Measurements from ENCODE around the gene GFI1B. TPM values are rescaled to one million over a fixed set of nuclear protein-coding genes. Genes with fewer than 3 reads are reported as not detected.
A peak's percentile ranks its signal among the peaks of the same experiment; 100 is the strongest.

GFI1B gene
- total RNA-seq, 1 experiment from 2014 or later = 0.77 TPM

- TF ChIP-seq, protein P1, sequence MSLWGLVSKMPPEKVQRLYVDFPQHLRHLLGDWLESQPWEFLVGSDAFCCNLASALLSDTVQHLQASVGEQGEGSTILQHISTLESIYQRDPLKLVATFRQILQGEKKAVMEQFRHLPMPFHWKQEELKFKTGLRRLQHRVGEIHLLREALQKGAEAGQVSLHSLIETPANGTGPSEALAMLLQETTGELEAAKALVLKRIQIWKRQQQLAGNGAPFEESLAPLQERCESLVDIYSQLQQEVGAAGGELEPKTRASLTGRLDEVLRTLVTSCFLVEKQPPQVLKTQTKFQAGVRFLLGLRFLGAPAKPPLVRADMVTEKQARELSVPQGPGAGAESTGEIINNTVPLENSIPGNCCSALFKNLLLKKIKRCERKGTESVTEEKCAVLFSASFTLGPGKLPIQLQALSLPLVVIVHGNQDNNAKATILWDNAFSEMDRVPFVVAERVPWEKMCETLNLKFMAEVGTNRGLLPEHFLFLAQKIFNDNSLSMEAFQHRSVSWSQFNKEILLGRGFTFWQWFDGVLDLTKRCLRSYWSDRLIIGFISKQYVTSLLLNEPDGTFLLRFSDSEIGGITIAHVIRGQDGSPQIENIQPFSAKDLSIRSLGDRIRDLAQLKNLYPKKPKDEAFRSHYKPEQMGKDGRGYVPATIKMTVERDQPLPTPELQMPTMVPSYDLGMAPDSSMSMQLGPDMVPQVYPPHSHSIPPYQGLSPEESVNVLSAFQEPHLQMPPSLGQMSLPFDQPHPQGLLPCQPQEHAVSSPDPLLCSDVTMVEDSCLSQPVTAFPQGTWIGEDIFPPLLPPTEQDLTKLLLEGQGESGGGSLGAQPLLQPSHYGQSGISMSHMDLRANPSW (CRISPR knock-in tag; conservative IDR thresholded peaks at IDR 0.05; ENCODE audit: low read depth) = no peak
- TF ChIP-seq TEAD1 (CRISPR knock-in tag; IDR thresholded peaks at IDR 0.05) (peak; percentile 66; the same call in 1 of the 2 replicates), NR1H2 (CRISPR knock-in tag; IDR thresholded peaks at IDR 0.05) (no peak), OVOL2 (CRISPR knock-in tag; IDR thresholded peaks at IDR 0.05; ENCODE audit: borderline replicate concordance) (no peak)
- TF ChIP-seq, protein P2, sequence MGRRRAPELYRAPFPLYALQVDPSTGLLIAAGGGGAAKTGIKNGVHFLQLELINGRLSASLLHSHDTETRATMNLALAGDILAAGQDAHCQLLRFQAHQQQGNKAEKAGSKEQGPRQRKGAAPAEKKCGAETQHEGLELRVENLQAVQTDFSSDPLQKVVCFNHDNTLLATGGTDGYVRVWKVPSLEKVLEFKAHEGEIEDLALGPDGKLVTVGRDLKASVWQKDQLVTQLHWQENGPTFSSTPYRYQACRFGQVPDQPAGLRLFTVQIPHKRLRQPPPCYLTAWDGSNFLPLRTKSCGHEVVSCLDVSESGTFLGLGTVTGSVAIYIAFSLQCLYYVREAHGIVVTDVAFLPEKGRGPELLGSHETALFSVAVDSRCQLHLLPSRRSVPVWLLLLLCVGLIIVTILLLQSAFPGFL (CRISPR knock-in tag; IDR thresholded peaks at IDR 0.05; ENCODE audit: borderline replicate concordance) = 0 out of 2 replicates have a peak, but pooled peaks have one; percentile 38
- TF ChIP-seq, protein P3, sequence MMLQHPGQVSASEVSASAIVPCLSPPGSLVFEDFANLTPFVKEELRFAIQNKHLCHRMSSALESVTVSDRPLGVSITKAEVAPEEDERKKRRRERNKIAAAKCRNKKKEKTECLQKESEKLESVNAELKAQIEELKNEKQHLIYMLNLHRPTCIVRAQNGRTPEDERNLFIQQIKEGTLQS (CRISPR knock-in tag; conservative IDR thresholded peaks at IDR 0.05) = no peak
- TF ChIP-seq, protein P4, sequence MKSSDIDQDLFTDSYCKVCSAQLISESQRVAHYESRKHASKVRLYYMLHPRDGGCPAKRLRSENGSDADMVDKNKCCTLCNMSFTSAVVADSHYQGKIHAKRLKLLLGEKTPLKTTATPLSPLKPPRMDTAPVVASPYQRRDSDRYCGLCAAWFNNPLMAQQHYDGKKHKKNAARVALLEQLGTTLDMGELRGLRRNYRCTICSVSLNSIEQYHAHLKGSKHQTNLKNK (CRISPR knock-in tag; IDR thresholded peaks at IDR 0.05) = no peak
These were observed 52.0 kb downstream of the GFI1B start, which contains the start of gene GTF3C5 (continued) for GRCh38 chr9:133030317-133031129.

DNA sequence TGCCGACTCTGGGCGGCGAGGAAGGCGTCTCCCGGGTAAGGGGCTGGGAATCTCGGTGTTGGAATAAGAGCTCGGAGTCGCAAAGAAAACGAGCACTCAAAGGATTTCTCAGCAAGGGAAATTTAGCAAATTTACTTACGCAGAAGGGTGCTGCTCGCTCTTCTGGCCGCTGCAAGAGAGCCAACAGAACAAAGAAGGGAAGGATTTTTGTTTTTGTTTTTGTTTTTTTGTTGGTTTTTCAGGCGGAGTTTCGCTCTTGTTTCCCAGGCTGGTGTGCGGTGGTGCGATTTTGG, 52.6 kb downstream of the GFI1B start:
- ChIA-PET CTCF (interaction anchor here (1.0 to 5.8 kb wide), 13 partner anchors 9 to 455 kb away, joined by 3 to 63 read pairs (median 9); partner anchors contain the start of genes GFI1B and TSC1), POLR2A (interaction anchor here (0.8 to 1.6 kb wide), 5 partner anchors 9 to 113 kb away, joined by 3 to 5 read pairs (median 3); no protein-coding TSS in a partner anchor)
- Mint-ChIP-seq H3K27ac (peak overlapping the region; percentile 99), H3K36me3 (peaks cover 8% of the 10 kb centered on the region), H3K4me1 (peaks cover 17% of the 10 kb centered on the region), H3K27me3 (ENCODE audit: low read depth) (peaks cover 7% of the 10 kb centered on the region), H3K4me3 (peak overlapping the region; percentile 99), H3K9me3 (0 out of 2 replicates have a peak, but pooled peaks cover under 1% of the 10 kb centered on the region)
- TF ChIP-seq, protein P2 (CRISPR knock-in tag; IDR thresholded peaks at IDR 0.05; ENCODE audit: borderline replicate concordance) = 0 out of 2 replicates have a peak, but pooled peaks have one; percentile 4
- 0 out of 2 replicates have a peak, but pooled peaks have one; percentile 2 for TF ChIP-seq ZBTB21 (CRISPR knock-in tag; IDR thresholded peaks at IDR 0.05; ENCODE audit: borderline replicate concordance)
- TF ChIP-seq E2F5 (CRISPR knock-in tag; IDR thresholded peaks at IDR 0.05) = no peak
- 0 out of 2 replicates have a peak, but pooled peaks have one; percentile 13 for TF ChIP-seq ZBTB43 (CRISPR knock-in tag; IDR thresholded peaks at IDR 0.05)
- TF ChIP-seq ZNF219 (CRISPR knock-in tag; IDR thresholded peaks at IDR 0.05; ENCODE audit: borderline replicate concordance) = no peak
- TF ChIP-seq, protein P5, sequence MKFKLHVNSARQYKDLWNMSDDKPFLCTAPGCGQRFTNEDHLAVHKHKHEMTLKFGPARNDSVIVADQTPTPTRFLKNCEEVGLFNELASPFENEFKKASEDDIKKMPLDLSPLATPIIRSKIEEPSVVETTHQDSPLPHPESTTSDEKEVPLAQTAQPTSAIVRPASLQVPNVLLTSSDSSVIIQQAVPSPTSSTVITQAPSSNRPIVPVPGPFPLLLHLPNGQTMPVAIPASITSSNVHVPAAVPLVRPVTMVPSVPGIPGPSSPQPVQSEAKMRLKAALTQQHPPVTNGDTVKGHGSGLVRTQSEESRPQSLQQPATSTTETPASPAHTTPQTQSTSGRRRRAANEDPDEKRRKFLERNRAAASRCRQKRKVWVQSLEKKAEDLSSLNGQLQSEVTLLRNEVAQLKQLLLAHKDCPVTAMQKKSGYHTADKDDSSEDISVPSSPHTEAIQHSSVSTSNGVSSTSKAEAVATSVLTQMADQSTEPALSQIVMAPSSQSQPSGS (CRISPR knock-in tag; IDR thresholded peaks at IDR 0.05; ENCODE audit: borderline replicate concordance, low read depth) = no peak
- TF ChIP-seq, protein P6, sequence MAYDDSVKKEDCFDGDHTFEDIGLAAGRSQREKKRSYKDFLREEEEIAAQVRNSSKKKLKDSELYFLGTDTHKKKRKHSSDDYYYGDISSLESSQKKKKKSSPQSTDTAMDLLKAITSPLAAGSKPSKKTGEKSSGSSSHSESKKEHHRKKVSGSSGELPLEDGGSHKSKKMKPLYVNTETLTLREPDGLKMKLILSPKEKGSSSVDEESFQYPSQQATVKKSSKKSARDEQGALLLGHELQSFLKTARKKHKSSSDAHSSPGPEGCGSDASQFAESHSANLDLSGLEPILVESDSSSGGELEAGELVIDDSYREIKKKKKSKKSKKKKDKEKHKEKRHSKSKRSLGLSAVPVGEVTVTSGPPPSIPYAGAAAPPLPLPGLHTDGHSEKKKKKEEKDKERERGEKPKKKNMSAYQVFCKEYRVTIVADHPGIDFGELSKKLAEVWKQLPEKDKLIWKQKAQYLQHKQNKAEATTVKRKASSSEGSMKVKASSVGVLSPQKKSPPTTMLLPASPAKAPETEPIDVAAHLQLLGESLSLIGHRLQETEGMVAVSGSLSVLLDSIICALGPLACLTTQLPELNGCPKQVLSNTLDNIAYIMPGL (CRISPR knock-in tag; IDR thresholded peaks at IDR 0.05) = peak; percentile 16; the same call in 1 of the 2 replicates
- no peak for ATAC-seq
- no peak for DNase-seq (ENCODE audit: low spot score)

Data from WTC11 (cell line).